MM.1S (cell line): Measurements from ENCODE around the gene AP1B1.

Experiments used
- CTCF ChIP-seq: fragments of 300-600 bp; sonication (generic); IDR thresholded peaks from 2 replicates; pipeline ENCODE4 v1.5.1; 2016; ENCODE audit warnings: antibody characterized with exemption, low read length, mixed read lengths
- EZH2 ChIP-seq: fragments of 300-600 bp; sonication (generic); optimal IDR thresholded peaks from 2 replicates; pipeline ENCODE3; 2017; ENCODE audit warnings: low read depth, mild to moderate bottlenecking, antibody characterized with exemption, low read length, mixed read lengths
- EZH2phosphoT487 ChIP-seq: fragments of 300-600 bp; sonication (generic); IDR thresholded peaks from 2 replicates; pipeline ENCODE4 v1.6.1; 2018; ENCODE audit warnings: antibody characterized with exemption, low read length

- TF ChIP-seq CTCF = no peak
- TF ChIP-seq EZH2phosphoT487 = no peak
- no peak for TF ChIP-seq EZH2
Measured at GRCh38 chr22:29342177-29342576, 46.2 kb downstream of the AP1B1 start.
